Nephron progenitor cell (in vitro differentiated cells): ENCODE data around the gene ICA1.

Experiments used
- DNase-seq: peaks from one replicate; pipeline ENCODE4 v3.0.0; 2021
- H3K27ac Mint-ChIP-seq: 2 replicates; pipeline ENCODE4 v1.8.0; 2021; ENCODE audit warnings: mild to moderate bottlenecking, moderate library complexity, mixed read lengths
- H3K27me3 Mint-ChIP-seq: 2 replicates; pipeline ENCODE4 v1.8.0; 2021; ENCODE audit warnings: mild to moderate bottlenecking, low read depth, mixed read lengths; ENCODE audit not compliant: poor library complexity
- H3K36me3 Mint-ChIP-seq: 2 replicates; pipeline ENCODE4 v1.8.0; 2021; ENCODE audit warnings: low read depth, mixed read lengths
- H3K4me1 Mint-ChIP-seq: 2 replicates; pipeline ENCODE4 v1.8.0; 2021; ENCODE audit warnings: mixed read lengths
- H3K4me3 Mint-ChIP-seq: 2 replicates; pipeline ENCODE4 v1.8.0; 2021; ENCODE audit warnings: mild to moderate bottlenecking, moderate library complexity, mixed read lengths
- H3K9me3 Mint-ChIP-seq: 2 replicates; pipeline ENCODE4 v1.8.0; 2021; ENCODE audit warnings: mild to moderate bottlenecking, moderate library complexity, mixed read lengths
- TF ChIP-seq, protein P1 (sequence below): fragments of 200-600 bp; sonication (generic); IDR thresholded peaks from 2 replicates; pipeline ENCODE4 v1.5.0; 2021; ENCODE audit warnings: antibody characterized with exemption

Gene ICA1

GRCh38 chr7:8206956-8207355 lies 55.0 kb downstream of the ICA1 start:
- Mint-ChIP-seq H3K36me3 (no peaks in the 10 kb centered on the region), H3K27ac (no peak overlapping the region), H3K27me3 (peaks cover 4% of the 10 kb centered on the region), H3K4me3 (no peak overlapping the region), H3K4me1 (peaks cover 73% of the 10 kb centered on the region), H3K9me3 (no peaks in the 10 kb centered on the region)
- no peak for DNase-seq
- TF ChIP-seq, protein P1, sequence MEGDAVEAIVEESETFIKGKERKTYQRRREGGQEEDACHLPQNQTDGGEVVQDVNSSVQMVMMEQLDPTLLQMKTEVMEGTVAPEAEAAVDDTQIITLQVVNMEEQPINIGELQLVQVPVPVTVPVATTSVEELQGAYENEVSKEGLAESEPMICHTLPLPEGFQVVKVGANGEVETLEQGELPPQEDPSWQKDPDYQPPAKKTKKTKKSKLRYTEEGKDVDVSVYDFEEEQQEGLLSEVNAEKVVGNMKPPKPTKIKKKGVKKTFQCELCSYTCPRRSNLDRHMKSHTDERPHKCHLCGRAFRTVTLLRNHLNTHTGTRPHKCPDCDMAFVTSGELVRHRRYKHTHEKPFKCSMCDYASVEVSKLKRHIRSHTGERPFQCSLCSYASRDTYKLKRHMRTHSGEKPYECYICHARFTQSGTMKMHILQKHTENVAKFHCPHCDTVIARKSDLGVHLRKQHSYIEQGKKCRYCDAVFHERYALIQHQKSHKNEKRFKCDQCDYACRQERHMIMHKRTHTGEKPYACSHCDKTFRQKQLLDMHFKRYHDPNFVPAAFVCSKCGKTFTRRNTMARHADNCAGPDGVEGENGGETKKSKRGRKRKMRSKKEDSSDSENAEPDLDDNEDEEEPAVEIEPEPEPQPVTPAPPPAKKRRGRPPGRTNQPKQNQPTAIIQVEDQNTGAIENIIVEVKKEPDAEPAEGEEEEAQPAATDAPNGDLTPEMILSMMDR: no peak

- no peak overlapping the region for H3K4me3 Mint-ChIP-seq
- H3K36me3 Mint-ChIP-seq: no peaks in the 10 kb centered on the region
- TF ChIP-seq, protein P1: no peak
- no peaks in the 10 kb centered on the region for H3K9me3 Mint-ChIP-seq
- H3K27me3 Mint-ChIP-seq: peaks cover 4% of the 10 kb centered on the region
- H3K27ac Mint-ChIP-seq: no peak overlapping the region
- DNase-seq: no peak
- H3K4me1 Mint-ChIP-seq: peaks cover 58% of the 10 kb centered on the region
Observed at GRCh38 chr7:8205537-8205936, 56.4 kb downstream of the ICA1 start.

- no peak for DNase-seq
- Mint-ChIP-seq H3K27me3 (peaks cover 7% of the 10 kb centered on the region), H3K4me3 (no peak overlapping the region), H3K27ac (no peak overlapping the region), H3K9me3 (no peaks in the 10 kb centered on the region), H3K36me3 (no peaks in the 10 kb centered on the region), H3K4me1 (peaks cover 53% of the 10 kb centered on the region)
- TF ChIP-seq, protein P1: no peak
Observed at GRCh38 chr7:8205031-8205387, 57.0 kb downstream of the ICA1 start.

- no peak overlapping the region for H3K4me3 Mint-ChIP-seq
- H3K27me3 Mint-ChIP-seq: peaks cover 7% of the 10 kb centered on the region
- DNase-seq: no peak
- peaks cover 48% of the 10 kb centered on the region for H3K4me1 Mint-ChIP-seq
- no peaks in the 10 kb centered on the region for H3K36me3 Mint-ChIP-seq
- TF ChIP-seq, protein P1: no peak
- H3K9me3 Mint-ChIP-seq: no peaks in the 10 kb centered on the region
- H3K27ac Mint-ChIP-seq: no peak overlapping the region
Observed at GRCh38 chr7:8204339-8205030, 57.5 kb downstream of the ICA1 start.

- Mint-ChIP-seq H3K36me3 (no peaks in the 10 kb centered on the region), H3K27me3 (peaks cover 12% of the 10 kb centered on the region), H3K27ac (no peak overlapping the region), H3K4me1 (peaks cover 23% of the 10 kb centered on the region), H3K4me3 (no peak overlapping the region), H3K9me3 (no peaks in the 10 kb centered on the region)
- no peak for DNase-seq
- TF ChIP-seq, protein P1: no peak
Observed at GRCh38 chr7:8201846-8202441, 60.0 kb downstream of the ICA1 start.

DNA sequence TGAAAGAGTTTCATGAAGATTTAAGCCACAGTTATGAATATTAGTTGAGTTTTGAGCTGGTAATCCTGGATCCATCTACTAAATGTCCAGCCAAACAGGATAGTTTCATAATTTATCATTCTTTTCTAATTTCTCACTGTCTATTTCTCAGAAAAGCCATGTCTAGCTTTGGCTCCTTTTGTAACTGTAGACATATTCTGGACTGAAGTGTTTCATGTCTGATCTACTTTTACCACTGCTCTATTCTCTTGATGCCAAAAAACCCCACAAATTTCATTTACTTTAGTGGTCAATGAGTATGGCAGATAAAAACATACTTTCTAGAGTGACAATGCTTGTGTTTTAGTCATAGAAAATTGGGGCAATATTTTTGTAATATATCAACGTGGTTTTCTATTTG lies 61.2 kb downstream of the ICA1 start:
- H3K4me1 Mint-ChIP-seq: peaks cover 12% of the 10 kb centered on the region
- no peaks in the 10 kb centered on the region for H3K36me3 Mint-ChIP-seq
- H3K9me3 Mint-ChIP-seq: no peaks in the 10 kb centered on the region
- H3K27me3 Mint-ChIP-seq: peaks cover 8% of the 10 kb centered on the region
- no peak for DNase-seq
- no peak overlapping the region for H3K4me3 Mint-ChIP-seq
- H3K27ac Mint-ChIP-seq: no peak overlapping the region
- TF ChIP-seq, protein P1: no peak
